HG02610 (cell line): ENCODE data around the gene TULP1.
"Not testable (repeated sequence)": the region's sequence is repeated elsewhere in the genome, so short reads cannot be mapped to it uniquely, and the experiment has no call there.

Experiments used
- ATAC-seq: cut with Tn5 transposase; IDR thresholded peaks from one replicate; pipeline ENCODE4 v1.9.1; 2021; ENCODE audit warnings: mild to moderate bottlenecking, moderate library complexity; ENCODE audit not compliant: unreplicated experiment

TULP1 gene

DNA sequence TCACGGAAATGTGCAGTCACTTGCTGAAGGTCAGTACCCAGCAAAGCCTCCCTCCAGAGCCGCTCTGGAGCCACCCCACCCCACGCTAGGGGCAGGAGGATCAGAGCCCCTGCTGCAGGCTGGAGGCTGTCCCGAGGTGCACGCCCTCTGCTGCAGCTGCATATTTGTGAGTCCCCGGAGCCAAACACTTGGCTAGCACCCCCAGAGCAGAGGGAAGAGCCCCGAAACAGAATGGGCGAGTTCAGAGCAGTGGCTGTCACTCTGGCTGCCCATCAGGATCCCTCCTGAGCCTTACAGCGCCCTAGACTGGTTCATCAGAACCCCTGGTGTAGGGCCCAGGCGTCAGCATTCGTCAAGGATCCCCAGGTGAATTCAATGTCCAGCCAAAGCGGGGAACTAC lies 9.5 kb upstream of the TULP1 start:
- ATAC-seq: no peak

DNA sequence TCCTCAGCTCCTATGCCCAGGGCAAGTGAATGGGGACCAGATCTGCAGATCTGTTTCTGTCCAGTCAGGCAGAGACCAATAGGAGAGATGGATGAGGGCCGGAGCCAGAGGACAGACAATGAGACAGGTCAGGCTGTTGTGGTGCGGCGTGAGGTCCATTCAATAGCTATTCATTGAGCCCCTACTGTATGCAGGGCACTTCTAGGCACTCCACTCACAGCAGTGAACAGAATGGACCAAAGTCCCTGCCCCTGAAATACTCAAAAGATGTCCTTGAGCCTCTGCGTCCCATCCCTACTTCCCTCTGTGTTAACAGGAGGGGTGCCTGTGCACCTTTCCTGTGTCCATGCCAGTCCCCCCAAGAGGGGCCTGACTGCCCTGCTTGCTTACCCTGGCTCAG lies 8.5 kb upstream of the TULP1 start:
- no peak for ATAC-seq

DNA sequence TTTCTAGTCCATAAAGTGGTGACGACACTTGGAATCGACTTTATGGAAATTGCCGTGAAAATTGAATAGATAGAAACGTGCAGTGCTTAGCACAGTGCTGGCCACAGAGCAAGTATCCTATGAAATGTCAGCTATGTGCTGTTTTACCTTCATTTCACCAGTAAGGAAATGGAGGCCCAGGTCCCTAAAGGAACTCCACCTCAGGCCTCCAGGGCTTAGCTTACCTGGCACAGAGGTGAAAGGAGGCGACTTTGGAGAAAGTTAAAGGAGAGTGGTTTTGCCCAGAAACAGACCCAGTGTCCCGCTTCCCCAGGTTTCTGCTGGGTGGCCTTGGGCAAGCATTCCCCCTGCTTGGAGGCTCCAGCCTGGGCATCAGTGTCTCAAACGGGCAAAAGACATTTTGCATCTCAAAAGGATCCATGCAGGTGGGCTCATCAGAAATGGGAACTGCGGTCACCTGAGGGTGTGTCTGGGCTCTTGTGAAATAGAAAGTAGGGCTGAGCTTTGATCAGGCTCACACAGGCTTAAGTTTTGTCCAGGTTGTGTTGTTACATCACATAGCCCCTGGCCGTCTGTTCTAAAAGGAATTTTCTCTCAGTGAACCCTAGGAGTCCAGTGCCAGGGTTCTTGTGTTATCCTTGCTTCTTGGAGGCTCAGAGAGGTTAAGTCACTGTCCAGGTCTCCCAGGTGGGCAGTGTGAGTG lies 6.8 kb upstream of the TULP1 start:
- ATAC-seq: no peak

DNA sequence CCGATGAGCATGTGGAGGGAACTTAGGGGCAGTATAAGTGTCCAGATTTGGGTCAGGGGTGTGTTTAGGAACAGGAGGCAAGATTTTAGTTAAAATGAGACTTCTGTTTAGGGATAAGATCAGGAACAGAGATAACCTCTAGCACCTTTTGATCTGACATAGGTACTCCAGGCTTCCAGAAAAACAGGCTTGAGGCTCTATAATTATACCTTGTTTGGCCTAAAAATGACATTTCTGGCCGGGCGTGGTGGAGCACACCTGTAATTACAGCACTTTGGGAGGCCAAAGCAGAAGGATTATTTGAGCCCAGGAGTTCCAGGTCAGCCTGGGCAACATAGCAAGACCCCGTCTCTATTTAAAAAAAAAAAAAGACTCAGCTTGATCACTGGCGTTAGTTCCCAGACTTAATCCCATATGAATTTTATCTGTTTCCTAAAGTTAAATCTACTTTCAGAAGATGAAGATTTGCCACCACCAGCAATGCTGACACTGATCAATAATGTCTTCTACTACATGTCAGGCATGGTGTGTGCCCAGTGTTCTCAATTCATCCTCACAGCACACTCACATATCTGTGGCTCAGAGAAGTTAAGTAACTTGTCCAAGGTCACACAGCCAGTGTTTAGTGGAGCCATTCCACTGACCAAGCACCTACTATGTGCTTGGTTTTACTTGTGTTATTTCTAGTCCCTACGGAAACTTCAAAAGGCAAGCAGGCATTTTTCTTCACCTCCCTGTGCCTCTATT lies 6.0 kb upstream of the TULP1 start:
- no peak for ATAC-seq

DNA sequence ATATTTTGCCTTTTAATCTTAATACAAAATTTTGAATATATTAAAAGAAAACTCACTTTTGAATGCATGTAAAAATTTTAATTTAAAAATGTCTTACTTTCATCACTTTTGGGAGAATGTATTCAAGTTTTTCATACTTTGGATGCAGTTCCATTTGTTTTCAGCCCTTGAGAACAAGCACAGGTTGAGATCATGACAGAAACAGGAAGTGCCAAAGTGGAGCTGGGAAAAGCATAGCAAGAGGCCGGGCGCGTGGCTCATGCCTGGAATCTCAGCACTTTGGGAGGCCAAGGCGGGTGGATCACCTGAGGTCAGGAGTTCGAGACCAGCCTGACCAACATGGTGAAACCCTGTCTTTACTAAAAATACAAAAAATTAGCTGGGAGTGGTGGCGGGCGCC lies 5.3 kb upstream of the TULP1 start:
- not testable (repeated sequence) for ATAC-seq

DNA sequence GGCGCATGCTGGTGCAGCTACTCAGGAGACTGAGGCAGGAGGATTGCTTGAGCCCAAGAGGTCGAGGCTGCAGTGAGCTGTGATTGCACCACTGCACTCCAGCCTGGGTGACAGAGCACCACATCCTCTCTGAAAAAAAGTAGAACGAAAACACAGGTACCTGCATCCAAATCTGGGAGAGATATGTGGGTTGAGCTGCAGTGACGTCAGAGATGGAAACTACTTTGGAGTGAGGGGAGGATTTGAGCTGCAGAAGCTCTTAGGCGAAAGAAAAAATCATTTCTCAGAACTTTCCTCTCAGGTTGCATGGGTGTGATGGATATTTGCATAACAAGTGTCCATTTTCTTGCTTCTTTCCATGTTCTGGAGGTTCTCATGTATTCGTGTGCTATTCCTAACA lies 4.0 kb upstream of the TULP1 start:
- no peak for ATAC-seq

DNA sequence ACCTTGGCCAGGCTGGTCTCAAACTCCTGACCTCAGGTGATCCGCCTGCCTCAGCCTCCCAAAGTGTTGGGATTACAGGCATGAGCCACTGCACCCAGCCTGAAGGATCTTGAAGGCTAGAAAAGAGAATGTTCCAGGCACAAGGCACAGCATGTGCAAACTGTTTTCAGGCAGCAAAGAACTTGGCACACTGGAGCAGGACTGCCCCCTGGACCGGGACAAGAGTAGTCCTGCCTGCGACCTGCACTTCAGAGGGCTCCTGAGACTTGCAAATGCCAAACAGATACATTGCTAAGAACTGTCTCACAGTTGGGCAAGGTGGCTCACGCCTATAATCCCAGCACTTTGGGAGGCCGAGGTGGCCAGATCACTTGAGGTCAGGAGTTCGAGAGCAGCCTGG lies 3.2 kb upstream of the TULP1 start:
- not testable (repeated sequence) for ATAC-seq

DNA sequence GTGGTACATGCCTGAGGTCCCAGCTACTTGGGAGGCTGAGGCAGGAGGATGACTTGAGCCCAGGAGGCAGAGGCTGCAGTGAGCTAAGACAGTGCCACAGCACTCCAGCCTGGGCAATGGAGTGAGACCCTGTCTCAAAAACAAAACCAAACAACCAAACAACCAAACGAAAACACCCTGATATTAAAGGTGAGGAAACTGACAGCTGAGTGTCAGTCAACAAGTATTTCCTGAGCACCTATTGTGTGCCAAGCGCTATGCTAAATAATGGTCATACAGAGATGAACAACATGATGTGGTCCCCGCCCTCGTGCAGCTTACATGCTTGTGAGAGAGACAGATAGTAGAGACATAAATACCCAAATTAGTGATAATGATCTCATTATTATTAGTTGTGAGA lies 1.9 kb upstream of the TULP1 start:
- no peak for ATAC-seq

DNA sequence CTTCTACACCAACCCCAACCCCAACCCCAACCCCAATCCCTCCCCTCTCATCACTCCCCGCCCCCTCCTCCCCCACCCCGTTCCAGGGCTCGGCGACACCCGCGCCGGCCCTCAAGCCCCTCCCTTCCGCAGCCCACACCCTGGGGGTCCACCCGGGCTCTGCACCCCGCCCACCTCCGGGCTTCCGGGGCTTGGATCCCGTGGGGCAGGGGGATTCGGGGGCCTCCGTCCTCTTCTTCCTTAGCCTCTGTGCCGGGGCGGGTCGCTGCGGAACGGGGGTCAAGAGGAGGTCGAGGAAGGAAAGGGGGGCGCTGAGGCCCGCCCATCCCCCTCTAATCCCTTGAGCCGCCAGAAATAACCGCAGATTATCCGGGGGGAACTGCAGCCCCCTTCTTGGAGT lies 690 bp downstream of the TULP1 start:
- ATAC-seq: no peak

DNA sequence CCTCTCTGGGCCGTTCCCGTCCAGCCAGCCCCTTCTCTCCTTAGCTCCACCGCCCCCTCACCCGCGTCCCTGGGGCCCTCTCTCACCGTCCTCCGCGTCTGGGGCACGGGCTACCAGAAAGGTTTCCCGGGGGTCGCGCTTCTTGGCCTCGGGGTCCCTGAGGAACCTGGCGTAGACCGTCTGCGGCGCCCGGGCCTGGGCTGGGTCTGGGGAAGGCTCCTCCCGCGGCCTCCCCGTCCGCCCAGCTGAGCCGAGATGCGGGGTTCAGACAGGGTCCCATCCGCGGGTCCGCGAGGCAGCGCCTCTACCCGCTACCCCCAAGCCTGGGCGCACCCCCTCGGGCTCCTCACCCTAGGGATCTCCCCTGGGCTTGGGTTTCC lies 1.1 kb downstream of the TULP1 start:
- no peak for ATAC-seq

DNA sequence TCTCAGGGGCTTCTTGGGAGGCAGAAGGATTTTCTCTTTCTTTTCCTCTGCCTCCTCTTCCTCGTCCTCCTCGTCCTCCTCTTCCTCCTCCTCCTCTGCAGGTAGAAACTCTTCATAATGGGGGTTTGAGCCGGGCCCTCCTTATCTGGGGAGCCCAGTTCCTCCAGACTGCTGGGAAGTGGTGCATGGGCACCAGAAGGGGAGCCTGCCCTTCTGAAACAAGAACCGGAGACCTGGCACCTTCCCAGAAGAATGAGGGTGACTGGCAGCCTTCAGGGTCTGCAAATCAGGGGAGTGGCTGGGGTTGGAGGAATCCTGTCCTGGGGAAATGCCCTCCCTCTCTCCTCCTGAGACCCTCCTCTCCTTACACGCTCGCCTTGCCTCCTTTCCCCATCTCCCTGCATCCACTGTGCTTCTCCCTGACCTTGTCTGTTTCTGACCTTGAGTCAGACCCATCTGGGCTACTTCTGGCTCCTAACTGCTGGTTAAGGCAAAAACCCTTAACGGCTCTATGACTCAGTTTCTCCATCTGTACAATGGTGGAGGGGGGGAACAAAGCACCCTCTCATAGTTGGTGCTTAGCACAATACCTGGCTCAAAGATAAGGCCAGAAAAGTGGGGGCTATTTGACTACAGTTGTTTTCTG lies 1.7 kb downstream of the TULP1 start:
- no peak for ATAC-seq

DNA sequence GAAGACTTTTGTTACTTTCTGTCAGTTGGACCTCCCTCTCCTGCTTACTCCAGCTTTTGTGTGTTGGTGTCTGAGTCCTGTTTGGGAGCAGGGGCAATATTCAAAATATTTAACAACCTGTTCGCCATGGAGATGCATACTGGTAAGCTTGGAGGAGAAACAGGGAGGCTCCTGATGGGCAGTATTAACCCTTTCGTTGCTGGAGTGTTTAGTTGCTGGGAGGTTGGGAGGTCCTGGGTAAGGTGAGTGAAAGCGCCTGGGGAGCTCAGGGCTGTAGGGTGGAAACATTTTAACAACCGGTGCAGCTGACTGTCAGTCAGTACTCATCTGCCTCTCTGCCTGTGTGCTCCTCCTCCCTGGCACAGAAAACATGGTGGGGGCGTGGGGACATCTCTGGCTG lies 4.2 kb downstream of the TULP1 start:
- no peak for ATAC-seq

DNA sequence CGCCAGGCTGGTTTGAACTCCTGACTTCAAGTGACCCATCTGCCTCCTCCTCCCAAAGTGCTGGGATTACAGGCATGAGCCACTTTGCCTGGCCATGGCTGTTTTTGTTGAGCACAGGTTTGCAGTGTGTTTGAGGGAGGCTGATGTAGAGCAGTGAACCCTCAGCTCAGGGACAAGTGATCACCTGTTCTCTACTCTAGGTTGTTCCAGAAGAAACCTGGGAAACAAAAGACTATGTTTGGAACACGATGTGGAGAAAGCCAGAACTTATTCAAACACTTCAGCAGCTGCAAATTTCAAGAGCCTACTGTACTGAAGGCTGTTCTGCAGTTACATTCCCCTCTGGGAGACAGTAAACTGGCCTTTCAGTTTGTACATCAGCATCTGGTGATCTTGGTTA lies 4.7 kb downstream of the TULP1 start:
- ATAC-seq: no peak

DNA sequence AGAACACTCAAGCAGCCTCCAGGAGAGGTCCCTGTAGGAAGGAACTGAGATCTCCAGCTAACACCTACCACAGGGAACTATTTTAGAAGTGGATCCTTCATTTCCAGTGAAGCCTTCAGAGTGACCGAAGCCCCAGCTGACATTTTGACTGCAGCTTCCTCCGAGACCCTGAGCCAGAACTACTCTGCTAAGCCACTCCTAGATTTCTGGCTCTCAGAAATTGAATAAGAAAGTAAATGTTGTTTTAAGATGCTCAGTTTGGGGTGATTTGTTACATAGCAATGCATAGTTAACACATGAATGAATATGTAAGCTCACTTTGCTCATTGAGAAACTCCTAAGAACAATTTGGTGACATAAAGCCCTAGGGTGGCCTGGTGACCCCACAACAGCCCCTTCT lies 5.5 kb downstream of the TULP1 start:
- no peak for ATAC-seq

DNA sequence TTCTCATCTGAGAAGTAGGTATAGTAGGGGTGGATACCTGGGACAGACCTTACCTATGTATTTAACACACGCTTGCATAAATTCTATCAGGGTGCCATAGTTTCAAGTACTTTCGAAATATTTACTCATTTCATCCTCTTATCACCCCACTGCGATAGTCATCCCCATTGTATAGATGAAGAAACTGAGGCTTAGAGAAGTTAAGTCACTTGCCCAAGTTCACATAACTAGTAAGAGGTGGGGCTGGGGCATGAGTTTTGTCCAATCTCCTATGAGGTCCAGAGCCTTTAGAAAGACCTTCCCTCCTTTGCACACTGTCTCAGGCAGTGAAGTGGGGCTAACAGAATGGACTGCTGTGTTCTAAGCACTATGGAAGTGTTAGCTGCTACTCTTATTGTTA lies 6.2 kb downstream of the TULP1 start:
- no peak for ATAC-seq

DNA sequence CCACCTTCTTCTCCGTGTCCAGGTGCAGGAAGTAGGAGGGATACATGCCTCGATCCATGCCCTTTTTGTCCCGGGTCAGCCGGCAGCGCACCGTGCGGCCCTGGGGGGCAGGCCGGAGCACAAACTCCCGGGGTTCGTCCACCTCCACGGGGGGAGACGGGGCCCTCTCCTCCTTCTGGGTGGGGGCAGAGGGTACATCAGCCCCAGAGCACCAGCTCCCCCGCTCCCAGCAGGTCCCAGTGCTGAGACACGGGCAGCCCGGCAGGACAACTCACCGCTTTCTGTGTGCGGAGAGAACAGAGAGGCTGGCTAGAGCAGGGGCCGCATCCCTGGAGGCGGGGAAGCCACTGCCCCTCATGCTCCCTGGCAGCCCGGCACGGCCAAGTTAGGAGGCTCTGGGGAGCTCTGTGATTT lies 6.7 kb downstream of the TULP1 start:
- no peak for ATAC-seq

DNA sequence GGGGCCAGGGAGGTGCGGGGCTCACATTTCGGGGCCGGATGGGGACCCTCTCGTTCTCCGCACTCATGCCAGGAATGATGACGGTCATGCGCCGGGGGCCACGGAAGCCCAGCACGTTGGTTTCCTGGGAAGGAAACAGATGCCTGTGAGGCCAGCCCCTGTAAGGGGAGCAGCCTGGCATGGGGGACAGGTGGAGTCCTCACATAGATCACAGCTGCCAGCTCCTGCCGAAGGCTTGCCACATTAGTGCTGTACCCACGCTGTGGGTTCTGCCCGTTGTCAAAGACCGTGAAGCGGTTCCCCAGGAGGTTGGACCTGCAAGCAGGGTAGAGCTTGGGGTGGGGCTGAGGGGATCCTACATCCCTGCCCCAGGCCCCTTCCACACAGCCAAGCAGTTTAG lies 9.2 kb downstream of the TULP1 start:
- no peak for ATAC-seq

DNA sequence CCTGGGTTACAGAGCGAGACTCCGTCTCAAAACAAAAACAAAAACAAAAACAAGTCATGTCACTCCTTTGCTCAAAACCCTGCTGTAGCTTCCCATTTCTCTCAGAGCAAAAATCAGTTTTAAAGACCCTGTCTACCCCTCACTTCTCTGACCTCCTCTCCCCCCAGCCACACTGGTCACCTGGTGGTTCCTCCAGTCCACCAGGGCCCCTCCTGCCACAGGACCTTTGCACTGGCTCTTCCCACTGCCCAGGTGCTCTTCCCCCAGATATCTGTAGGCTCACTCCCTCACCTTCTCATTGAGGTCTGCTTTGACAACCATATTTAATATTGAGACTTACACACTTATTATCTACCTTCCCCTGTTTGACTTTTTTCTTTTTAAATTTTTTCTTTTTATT lies 10.9 kb downstream of the TULP1 start:
- ATAC-seq: no peak

DNA sequence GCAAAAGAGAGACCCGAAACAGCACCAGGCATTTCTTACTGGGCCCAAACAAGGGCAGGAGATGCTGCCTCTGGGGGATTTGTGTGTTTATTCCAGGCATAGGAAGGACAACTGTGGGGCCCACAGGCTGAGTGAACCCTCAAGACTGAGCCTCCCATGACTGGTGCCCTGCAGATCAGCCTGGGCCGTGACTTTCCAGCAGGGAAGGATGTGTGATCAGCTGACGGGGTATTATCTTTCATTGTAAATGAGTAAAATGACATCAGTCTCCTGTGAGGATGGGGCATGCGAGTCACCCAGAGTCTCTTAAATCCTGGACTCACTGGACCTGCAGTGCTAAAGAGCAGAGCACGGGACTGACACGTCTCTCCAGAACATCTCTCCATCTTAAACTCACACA lies 11.9 kb downstream of the TULP1 start:
- ATAC-seq: no peak

DNA sequence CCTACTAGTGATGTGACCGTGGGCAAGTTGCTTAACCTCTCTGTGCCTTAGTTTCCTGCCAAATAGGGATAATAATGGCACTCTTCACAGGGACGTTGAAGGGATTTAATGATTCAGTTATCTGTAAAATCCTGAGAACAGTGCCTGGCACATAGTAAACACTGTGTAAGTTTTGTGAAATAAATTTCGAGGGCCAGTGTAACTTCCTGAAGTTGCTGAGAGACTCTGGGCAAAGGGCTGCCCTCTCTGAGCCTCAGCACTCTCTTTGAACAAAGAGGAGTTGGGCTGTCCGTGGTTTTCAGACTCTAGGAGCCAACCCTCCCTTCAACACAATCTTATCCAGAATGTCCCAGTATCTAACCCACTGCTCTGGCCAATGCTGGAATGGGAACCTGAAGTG lies 13.3 kb downstream of the TULP1 start:
- ATAC-seq: no peak

DNA sequence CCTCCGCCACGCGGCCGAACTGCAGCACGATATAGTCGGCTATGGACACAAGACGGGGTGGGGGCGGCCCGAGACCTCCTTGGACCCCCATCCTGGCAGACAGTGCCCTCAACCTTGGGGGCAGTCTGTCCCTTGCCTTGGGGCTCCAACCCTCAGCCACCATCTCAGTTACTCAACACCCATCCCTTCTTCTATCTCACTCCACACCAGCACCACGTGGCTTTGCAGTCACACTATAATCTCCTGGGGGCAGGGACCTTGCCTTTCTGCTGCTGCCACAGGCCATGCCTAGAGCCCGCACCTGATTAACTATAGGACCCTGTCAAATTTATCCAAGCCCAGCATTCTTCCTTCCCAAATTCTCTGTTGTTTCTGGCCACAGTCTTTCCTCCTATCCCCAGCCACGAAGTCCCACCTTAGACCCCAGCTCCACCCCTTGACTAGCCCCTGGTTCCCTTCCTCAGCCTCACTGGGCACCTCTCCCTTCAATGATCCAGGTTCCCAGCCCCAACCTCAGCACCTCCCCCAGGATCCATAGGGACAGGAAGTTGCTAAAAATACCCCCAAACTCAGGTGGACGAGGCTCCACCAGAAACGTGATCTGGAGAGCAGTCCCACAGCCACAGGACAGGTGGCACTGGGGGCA lies 14.2 kb downstream of the TULP1 start:
- no peak for ATAC-seq
